CD8-positive, alpha-beta memory T cell (primary cell): Measurements from ENCODE around the gene GRAMD2A. TPM values are rescaled to one million over a fixed set of nuclear protein-coding genes. Genes with fewer than 3 reads are reported as not detected.

ENCODE experiments used
- CTCF ChIA-PET: fragments of 350-600 bp; sonication (Branson Sonifier 250); formaldehyde crosslinking; loops from one replicate; lab custom pipeline; 2021; ENCODE audit warnings: antibody characterized with exemption; lab: Charles Lee
- POLR2A ChIA-PET: fragments of 350-600 bp; sonication (Branson Sonifier 250); formaldehyde crosslinking; loops from one replicate; lab custom pipeline; 2021; ENCODE audit warnings: antibody characterized with exemption; lab: Charles Lee
- DNase-seq, 5 donors: peaks; one replicate each; pipeline versions ENCODE4 v3.0.0 to v3.0.0-alpha.2; 2020 to 2022; ENCODE audit warnings: mixed read lengths in 1 of 5
- H3K27ac ChIP-seq: one replicate; pipeline ENCODE4 v1.7.0; 2013; ENCODE audit warnings: low read depth, mild to moderate bottlenecking, low read length, moderate library complexity
- H3K27me3 ChIP-seq: 2 replicates; pipeline ENCODE4 v1.7.0; 2013; ENCODE audit warnings: low read length, mild to moderate bottlenecking; ENCODE audit not compliant: insufficient read depth, poor library complexity, severe bottlenecking
- H3K36me3 ChIP-seq: 2 replicates; pipeline ENCODE4 v1.7.0; 2013; ENCODE audit warnings: mild to moderate bottlenecking, low read length, moderate library complexity; ENCODE audit not compliant: insufficient read depth
- H3K4me1 ChIP-seq: 2 replicates; pipeline ENCODE4 v1.7.0; 2013; ENCODE audit warnings: mild to moderate bottlenecking, low read length, moderate library complexity; ENCODE audit not compliant: insufficient read depth
- H3K4me3 ChIP-seq: 2 replicates; pipeline ENCODE4 v1.7.0; 2013; ENCODE audit warnings: mild to moderate bottlenecking, low read length
- H3K9me3 ChIP-seq: 2 replicates; pipeline ENCODE4 v1.7.0; 2013; ENCODE audit warnings: mild to moderate bottlenecking, low read length
- H3K27ac Mint-ChIP-seq, 8 donors: one replicate each; pipeline ENCODE4 v1.8.0; 2020 to 2021; ENCODE audit warnings: mixed read lengths in 8 of 8, mild to moderate bottlenecking in 6 of 8, inconsistent platforms in 3 of 8, moderate library complexity in 3 of 8
- H3K27me3 Mint-ChIP-seq, 2 donors: one replicate each; pipeline ENCODE4 v1.8.0; 2020 to 2021; ENCODE audit warnings: mixed read lengths in 2 of 2, mild to moderate bottlenecking in 1 of 2, moderate library complexity in 1 of 2
- H3K36me3 Mint-ChIP-seq, 3 donors: one replicate each; pipeline ENCODE4 v1.8.0; 2020 to 2021; ENCODE audit warnings: mixed read lengths in 3 of 3, inconsistent platforms in 1 of 3, mild to moderate bottlenecking in 1 of 3
- H3K4me1 Mint-ChIP-seq, 3 donors: one replicate each; pipeline ENCODE4 v1.8.0; 2020 to 2021; ENCODE audit warnings: mixed read lengths in 3 of 3, inconsistent platforms in 1 of 3, mild to moderate bottlenecking in 1 of 3
- H3K4me3 Mint-ChIP-seq, 7 donors: one replicate each; pipeline ENCODE4 v1.8.0; 2020 to 2021; ENCODE audit warnings: mixed read lengths in 7 of 7, mild to moderate bottlenecking in 6 of 7, moderate library complexity in 4 of 7, inconsistent platforms in 2 of 7
- H3K9me3 Mint-ChIP-seq, 5 donors: one replicate each; pipeline ENCODE4 v1.8.0; 2020 to 2022; ENCODE audit warnings: mixed read lengths in 5 of 5, mild to moderate bottlenecking in 3 of 5, moderate library complexity in 2 of 5, inconsistent platforms in 1 of 5
- polyA plus RNA-seq: library from polyadenylated mRNA; unstranded; fragments of 300-500 nt; fragmentation: Illumina TruSeq; gene quantifications from one replicate; pipeline ENCODE4 v1.2.3, GENCODE V29; 2021
- total RNA-seq, 2 experiments: library from RNA; stranded (reverse); gene quantifications; one replicate each; pipeline ENCODE4 v1.2.3, GENCODE V29; 2021

GRAMD2A gene
- total and polyA plus RNA-seq, 3 experiments from 2014 or later = not detected

GRCh38 chr15:72202302-72202701, 4.7 kb upstream of the GRAMD2A start:
- POLR2A ChIA-PET = no interaction called here
- peaks cover 75% of the 10 kb centered on the region for H3K36me3 ChIP-seq
- CTCF ChIA-PET = interaction anchor here (0.8 to 5.1 kb wide), 4 partner anchors 12 to 83 kb away, joined by 4 to 51 read pairs (median 17); partner anchors contain the start of gene PKM
- Mint-ChIP-seq H3K36me3 (peaks cover 6 to 93% (median 12%) of the 10 kb centered on the region in 3 donors), H3K27ac (peak overlapping the region in 1 of 8 donors; percentile 50), H3K4me1 (peaks cover 0 to 8% (median 5%) of the 10 kb centered on the region in 3 donors), H3K27me3 (peaks cover 4% of the 10 kb centered on the region in 2 donors), H3K4me3 (no peak overlapping the region), H3K9me3 (no peaks in the 10 kb centered on the region)
- H3K27ac ChIP-seq = no peak overlapping the region
- DNase-seq = no peak
- no peaks in the 10 kb centered on the region for H3K27me3 ChIP-seq
- H3K9me3 ChIP-seq = no peaks in the 10 kb centered on the region
- no peak overlapping the region for H3K4me3 ChIP-seq
- H3K4me1 ChIP-seq = no peaks in the 10 kb centered on the region

DNA sequence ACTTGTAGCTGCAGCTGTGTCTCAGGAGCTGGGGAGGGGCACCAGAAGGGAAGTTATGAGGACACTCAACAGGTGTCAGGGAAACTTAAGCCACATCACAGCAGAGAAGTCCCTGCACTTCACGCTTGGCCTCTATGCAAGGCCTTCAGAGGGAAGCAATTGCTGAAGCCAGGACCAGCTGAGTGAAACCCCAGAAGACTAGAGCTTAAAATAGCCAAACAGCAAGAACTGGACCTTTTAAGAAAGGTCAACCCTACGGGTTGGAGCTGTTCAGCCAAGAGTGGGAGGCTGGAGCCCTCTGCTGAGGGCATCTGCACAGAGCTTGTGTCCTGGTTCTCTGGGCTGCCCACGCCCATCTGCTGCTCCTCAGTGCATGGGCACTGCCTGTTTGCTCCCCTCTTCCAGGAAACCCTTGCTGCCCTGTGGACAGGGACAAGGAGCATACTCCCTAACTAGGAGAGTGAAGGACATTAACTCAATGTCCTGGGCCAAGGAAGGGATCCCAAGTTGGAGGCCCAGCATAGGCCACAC, 3.9 kb upstream of the GRAMD2A start:
- H3K36me3 ChIP-seq = peaks cover 67% of the 10 kb centered on the region
- no peaks in the 10 kb centered on the region for H3K9me3 Mint-ChIP-seq
- peaks cover 9 to 11% of the 10 kb centered on the region in 2 donors for H3K27me3 Mint-ChIP-seq
- CTCF ChIA-PET = interaction anchor here (0.9 to 5.1 kb wide), 11 partner anchors 10 to 398 kb away, joined by 3 to 51 read pairs (median 5); partner anchors contain the start of gene PKM
- no peak for DNase-seq
- H3K36me3 Mint-ChIP-seq = peaks cover 0 to 85% (median 8%) of the 10 kb centered on the region in 3 donors
- peaks cover 8% of the 10 kb centered on the region for H3K27me3 ChIP-seq
- H3K27ac Mint-ChIP-seq = peak overlapping the region in 4 of 8 donors; percentile 7 to 63 (median 46)
- peaks cover 0 to 16% (median 5%) of the 10 kb centered on the region in 3 donors for H3K4me1 Mint-ChIP-seq
- POLR2A ChIA-PET = interaction anchor here (0.9 kb wide), 1 partner anchor 27 kb away, joined by 3 read pairs; no protein-coding TSS in a partner anchor
- no peak overlapping the region for H3K4me3 Mint-ChIP-seq
- no peak overlapping the region for H3K27ac ChIP-seq
- H3K4me1 ChIP-seq = no peaks in the 10 kb centered on the region
- H3K4me3 ChIP-seq = no peak overlapping the region
- no peaks in the 10 kb centered on the region for H3K9me3 ChIP-seq

DNA sequence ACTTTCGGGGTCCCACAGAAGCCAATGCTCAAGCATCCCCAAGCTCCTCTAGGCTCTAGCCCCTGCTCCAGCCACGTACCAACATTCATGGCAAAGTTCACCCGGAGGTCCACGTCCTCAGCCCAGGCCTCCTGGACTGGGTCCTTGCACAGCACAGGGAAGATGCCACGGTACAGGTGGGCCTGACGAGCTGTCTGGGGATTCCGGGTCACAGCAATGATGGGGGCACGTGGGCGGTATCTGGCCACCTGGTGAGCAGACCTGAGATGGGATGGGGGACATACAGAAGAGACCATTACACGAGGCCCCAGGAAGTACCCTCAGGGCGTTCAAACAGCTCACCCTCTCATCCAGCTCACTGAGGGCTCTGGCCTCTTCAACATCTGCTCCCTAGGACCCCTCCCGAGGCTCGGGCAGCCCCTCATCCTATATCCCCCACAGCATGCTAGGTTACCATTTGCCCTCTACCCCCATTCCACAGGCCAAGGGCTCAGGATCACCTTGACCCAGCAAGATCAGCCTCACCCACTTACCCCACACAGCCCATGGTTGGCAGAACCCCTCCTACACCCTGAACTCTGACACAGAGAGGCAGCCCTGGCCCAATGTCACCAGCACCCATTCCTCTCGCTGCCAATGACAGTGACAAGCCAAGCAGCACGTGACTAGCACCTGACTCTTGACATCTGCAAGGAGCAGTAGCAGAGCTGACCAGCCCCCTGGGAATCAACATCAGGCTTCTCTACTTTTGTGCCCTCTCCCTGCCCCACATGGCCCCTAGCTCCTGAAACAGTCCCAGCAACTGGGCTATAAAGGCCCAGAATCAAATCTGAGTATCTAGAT, 3.0 kb upstream of the GRAMD2A start:
- H3K4me3 ChIP-seq = no peak overlapping the region
- H3K9me3 ChIP-seq = no peaks in the 10 kb centered on the region
- Mint-ChIP-seq H3K4me1 (peaks cover 0 to 17% (median 5%) of the 10 kb centered on the region in 3 donors), H3K9me3 (no peaks in the 10 kb centered on the region), H3K4me3 (no peak overlapping the region), H3K27me3 (peaks cover 15% of the 10 kb centered on the region in 2 donors), H3K27ac (peak overlapping the region in 6 of 8 donors; percentile 50 to 86 (median 60)), H3K36me3 (peaks cover 0 to 76% (median 8%) of the 10 kb centered on the region in 3 donors)
- peaks cover 8% of the 10 kb centered on the region for H3K27me3 ChIP-seq
- DNase-seq = no peak
- H3K27ac ChIP-seq = no peak overlapping the region
- ChIA-PET CTCF (interaction anchor here (0.6 to 5.1 kb wide), 28 partner anchors 10 to 470 kb away, joined by 3 to 51 read pairs (median 4); partner anchors contain the start of genes HEXA and PKM), POLR2A (interaction anchor here (0.9 kb wide), 1 partner anchor 28 kb away, joined by 3 read pairs; no protein-coding TSS in a partner anchor)
- peaks cover 58% of the 10 kb centered on the region for H3K36me3 ChIP-seq
- H3K4me1 ChIP-seq = no peaks in the 10 kb centered on the region

GRCh38 chr15:72199721-72200212, 2.2 kb upstream of the GRAMD2A start:
- CTCF ChIA-PET = interaction anchor here (0.6 to 5.1 kb wide), 25 partner anchors 10 to 471 kb away, joined by 3 to 51 read pairs (median 4); partner anchors contain the start of genes HEXA and PKM
- H3K36me3 ChIP-seq = peaks cover 50% of the 10 kb centered on the region
- peak; percentile 49 to 83 (median 59) for DNase-seq
- no peak overlapping the region for H3K4me3 ChIP-seq
- Mint-ChIP-seq H3K9me3 (no peaks in the 10 kb centered on the region), H3K27me3 (peaks cover 15 to 18% of the 10 kb centered on the region in 2 donors), H3K27ac (peak overlapping the region in 2 of 8 donors; percentile 23 to 50), H3K4me3 (no peak overlapping the region), H3K36me3 (peaks cover 0 to 68% (median 8%) of the 10 kb centered on the region in 3 donors), H3K4me1 (peaks cover 0 to 17% (median 5%) of the 10 kb centered on the region in 3 donors)
- POLR2A ChIA-PET = no interaction called here
- no peaks in the 10 kb centered on the region for H3K4me1 ChIP-seq
- no peak overlapping the region for H3K27ac ChIP-seq
- peaks cover 8% of the 10 kb centered on the region for H3K27me3 ChIP-seq
- H3K9me3 ChIP-seq = no peaks in the 10 kb centered on the region

- peaks cover 0 to 62% (median 8%) of the 10 kb centered on the region in 3 donors for H3K36me3 Mint-ChIP-seq
- no peaks in the 10 kb centered on the region for H3K9me3 Mint-ChIP-seq
- ChIA-PET CTCF (interaction anchor here (1.2 to 5.1 kb wide), 14 partner anchors 10 to 109 kb away, joined by 3 to 51 read pairs (median 5); partner anchors contain the start of gene PKM), POLR2A (interaction anchor here (1.7 kb wide), 1 partner anchor 28 kb away, joined by 4 read pairs; no protein-coding TSS in a partner anchor)
- Histone ChIP-seq H3K9me3 (no peaks in the 10 kb centered on the region), H3K4me3 (no peak overlapping the region), H3K27me3 (peaks cover 8% of the 10 kb centered on the region), H3K4me1 (no peaks in the 10 kb centered on the region), H3K36me3 (peaks cover 44% of the 10 kb centered on the region), H3K27ac (no peak overlapping the region)
- H3K27ac Mint-ChIP-seq = no peak overlapping the region
- peak overlapping the region in 1 of 7 donors; percentile 13 for H3K4me3 Mint-ChIP-seq
- peaks cover 0 to 17% (median 5%) of the 10 kb centered on the region in 3 donors for H3K4me1 Mint-ChIP-seq
- H3K27me3 Mint-ChIP-seq = peaks cover 17 to 20% of the 10 kb centered on the region in 2 donors
- no peak for DNase-seq
Observed at GRCh38 chr15:72199205-72199515, 1.6 kb upstream of the GRAMD2A start.

DNA sequence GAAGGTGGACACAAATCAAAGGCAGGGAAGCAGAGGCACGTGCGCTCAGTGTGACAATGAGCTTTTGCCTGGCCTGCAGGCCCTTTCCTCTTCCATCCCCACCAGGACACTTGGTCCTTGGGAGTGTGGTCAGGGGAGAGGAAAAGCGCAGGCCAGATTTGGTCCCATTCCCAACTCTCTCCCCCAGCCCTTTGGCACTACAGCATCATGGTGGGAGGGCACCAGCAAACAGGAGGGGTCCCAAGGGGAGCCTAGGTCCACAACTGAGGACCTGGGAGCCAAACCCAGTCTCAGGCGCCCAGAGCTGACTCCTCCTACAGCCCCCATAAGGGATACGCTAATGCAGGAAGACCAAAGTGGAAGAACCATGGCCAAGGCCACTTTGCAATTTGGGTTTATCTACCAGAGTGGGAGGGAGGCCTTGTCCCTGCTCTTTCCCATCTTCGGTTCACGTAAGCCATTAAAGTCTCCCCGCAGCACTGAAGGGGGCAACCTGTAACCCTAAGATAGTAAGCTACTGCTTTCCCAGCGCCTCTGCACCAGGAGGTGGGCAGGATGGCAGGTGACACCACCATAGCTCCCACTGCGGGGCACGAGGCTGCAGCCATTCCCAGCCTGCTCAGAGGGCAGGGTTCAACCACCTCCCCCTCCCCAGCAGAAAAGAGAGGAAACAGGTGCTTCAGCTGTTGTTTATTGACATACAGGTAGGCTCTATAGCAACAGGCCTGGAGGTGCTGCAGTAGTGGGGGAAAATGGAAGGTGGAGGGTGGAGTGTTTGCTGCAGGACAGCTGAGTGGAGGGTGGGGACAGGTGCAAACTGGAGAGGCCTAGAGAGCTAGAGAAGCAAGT, 993 bp upstream of the GRAMD2A start:
- ChIA-PET POLR2A (interaction anchor here (1.7 kb wide), 1 partner anchor 28 kb away, joined by 4 read pairs; no protein-coding TSS in a partner anchor), CTCF (interaction anchor here (1.5 to 5.1 kb wide), 7 partner anchors 9 to 90 kb away, joined by 4 to 51 read pairs (median 9); partner anchors contain the start of gene PKM)
- H3K4me3 Mint-ChIP-seq = peak overlapping the region in 3 of 7 donors; percentile 13 to 61 (median 41)
- H3K9me3 ChIP-seq = no peaks in the 10 kb centered on the region
- peaks cover 0 to 17% (median 5%) of the 10 kb centered on the region in 3 donors for H3K4me1 Mint-ChIP-seq
- no peak overlapping the region for H3K27ac ChIP-seq
- H3K27ac Mint-ChIP-seq = peak overlapping the region in 1 of 8 donors; percentile 76
- H3K27me3 ChIP-seq = peaks cover 8% of the 10 kb centered on the region
- DNase-seq = no peak
- H3K4me1 ChIP-seq = no peaks in the 10 kb centered on the region
- H3K36me3 Mint-ChIP-seq = peaks cover 0 to 56% (median 8%) of the 10 kb centered on the region in 3 donors
- H3K4me3 ChIP-seq = no peak overlapping the region
- no peaks in the 10 kb centered on the region for H3K9me3 Mint-ChIP-seq
- H3K27me3 Mint-ChIP-seq = peaks cover 20 to 25% of the 10 kb centered on the region in 2 donors
- H3K36me3 ChIP-seq = peaks cover 38% of the 10 kb centered on the region

DNA sequence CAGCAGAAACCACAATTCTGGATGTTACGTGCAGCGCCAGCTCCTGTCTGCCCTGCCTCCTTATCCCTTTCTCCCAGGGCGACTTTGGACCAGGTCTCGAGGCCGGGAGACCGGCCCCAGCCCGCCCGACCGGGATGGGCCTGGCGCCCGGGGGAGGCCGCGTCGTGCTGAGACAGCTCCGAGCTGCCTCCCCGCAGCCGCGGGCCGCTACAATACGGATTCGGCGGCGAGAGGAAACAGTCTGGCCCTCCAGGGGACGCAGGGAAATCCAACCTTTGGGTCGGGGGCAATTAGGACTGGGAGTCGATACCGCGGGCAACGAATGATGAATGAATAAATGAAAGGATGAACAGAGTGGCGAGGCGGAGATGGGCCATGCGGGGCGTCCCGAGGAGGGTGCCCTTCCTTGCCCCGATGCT, 537 bp downstream of the GRAMD2A start:
- Mint-ChIP-seq H3K9me3 (no peaks in the 10 kb centered on the region), H3K27me3 (peaks cover 20 to 30% of the 10 kb centered on the region in 2 donors), H3K4me1 (peaks cover 0 to 17% (median 5%) of the 10 kb centered on the region in 3 donors), H3K4me3 (peak overlapping the region in 5 of 7 donors; percentile 43 to 82 (median 67)), H3K36me3 (peaks cover 0 to 41% (median 5%) of the 10 kb centered on the region in 3 donors), H3K27ac (no peak overlapping the region)
- no peak overlapping the region for H3K27ac ChIP-seq
- no peaks in the 10 kb centered on the region for H3K9me3 ChIP-seq
- H3K4me3 ChIP-seq = no peak overlapping the region
- no peaks in the 10 kb centered on the region for H3K4me1 ChIP-seq
- ChIA-PET CTCF (interaction anchor here (2.1 to 5.0 kb wide), 2 partner anchors 32 to 77 kb away, joined by 4 to 51 read pairs; partner anchors contain the start of gene PKM), POLR2A (no interaction called here)
- peaks cover 24% of the 10 kb centered on the region for H3K36me3 ChIP-seq
- H3K27me3 ChIP-seq = peaks cover 8% of the 10 kb centered on the region
- DNase-seq = no peak
